ENCODE results near the gene VAV3. TPM values are rescaled to one million over a fixed set of nuclear protein-coding genes. Genes with fewer than 3 reads are reported as not detected.

Gene VAV3
- total RNA-seq, 2 experiments from 2014 or later, result 5.3 to 6.2 TPM

- TF ChIP-seq CTCF (IDR thresholded peaks at IDR 0.05), result no peak
- CTCF ChIA-PET, result no interaction called here
These were observed 98.1 kb downstream of the VAV3 start for GRCh38 chr1:107866870-107867269.

GRCh38 chr1:107865627-107866026 lies 99.4 kb downstream of the VAV3 start:
- Mint-ChIP-seq H3K4me1 (ENCODE audit: low read depth) (peaks cover 31% of the 10 kb centered on the region), H3K9me3 (peaks cover 12% of the 10 kb centered on the region), H3K4me3 (no peak overlapping the region), H3K27me3 (no peaks in the 10 kb centered on the region), H3K36me3 (ENCODE audit: low read depth) (peaks cover 14% of the 10 kb centered on the region), H3K27ac (no peak overlapping the region)
- CTCF ChIA-PET, result no interaction called here
- DNase-seq, result no peak
- intact Hi-C loops (cut with micrococcal nuclease), result no loop called here
- no peak for TF ChIP-seq CTCF (IDR thresholded peaks at IDR 0.05)
- POLR2A ChIA-PET, result no interaction called here
- ATAC-seq, result no peak

More at GRCh38 chr1:107866870-107867269, 98.1 kb downstream of the VAV3 start:
- H3K4me3 Mint-ChIP-seq, result no peak overlapping the region
- peaks cover 14% of the 10 kb centered on the region for H3K36me3 Mint-ChIP-seq (ENCODE audit: low read depth)
- no peaks in the 10 kb centered on the region for H3K27me3 Mint-ChIP-seq
- ATAC-seq (no peak), DNase-seq (no peak)
- peaks cover 40% of the 10 kb centered on the region for H3K4me1 Mint-ChIP-seq (ENCODE audit: low read depth)
- no peak overlapping the region for H3K27ac Mint-ChIP-seq
- H3K9me3 Mint-ChIP-seq, result peaks cover 7% of the 10 kb centered on the region
- POLR2A ChIA-PET, result interaction anchor here (1.4 kb wide), 1 partner anchor 15 kb away, joined by 5 read pairs; no protein-coding TSS in a partner anchor
- intact Hi-C loops (cut with micrococcal nuclease), result no loop called here

- DNase-seq (no peak), ATAC-seq (no peak)
- no peak for TF ChIP-seq CTCF (IDR thresholded peaks at IDR 0.05)
- no peak overlapping the region for H3K4me3 Mint-ChIP-seq
- H3K27me3 Mint-ChIP-seq, result no peaks in the 10 kb centered on the region
- intact Hi-C loops (cut with micrococcal nuclease), result no loop called here
- no peak overlapping the region for H3K27ac Mint-ChIP-seq
- H3K36me3 Mint-ChIP-seq (ENCODE audit: low read depth), result peaks cover 5% of the 10 kb centered on the region
- peaks cover 24% of the 10 kb centered on the region for H3K4me1 Mint-ChIP-seq (ENCODE audit: low read depth)
- POLR2A ChIA-PET, result interaction anchor here (1.1 kb wide), 1 partner anchor 43 kb away, joined by 3 read pairs; no protein-coding TSS in a partner anchor
- CTCF ChIA-PET, result interaction anchor here (1.1 kb wide), 1 partner anchor 19 kb away, joined by 3 read pairs; no protein-coding TSS in a partner anchor
- peaks cover 14% of the 10 kb centered on the region for H3K9me3 Mint-ChIP-seq
These were observed 101.6 kb downstream of the VAV3 start for GRCh38 chr1:107863342-107863741.

- ChIA-PET POLR2A (no interaction called here), CTCF (no interaction called here)
- H3K27ac Mint-ChIP-seq, result no peak overlapping the region
- peaks cover 26% of the 10 kb centered on the region for H3K4me1 Mint-ChIP-seq (ENCODE audit: low read depth)
- H3K9me3 Mint-ChIP-seq, result peaks cover 14% of the 10 kb centered on the region
- H3K4me3 Mint-ChIP-seq, result no peak overlapping the region
- no peaks in the 10 kb centered on the region for H3K27me3 Mint-ChIP-seq
- H3K36me3 Mint-ChIP-seq (ENCODE audit: low read depth), result peaks cover 5% of the 10 kb centered on the region
- no peak for TF ChIP-seq CTCF (IDR thresholded peaks at IDR 0.05)
- peak; percentile 47 for ATAC-seq
- intact Hi-C loops (cut with micrococcal nuclease), result no loop called here
- no peak for DNase-seq
These were observed 102.9 kb downstream of the VAV3 start for GRCh38 chr1:107862064-107862463.

GRCh38 chr1:107858323-107858722 lies 106.7 kb downstream of the VAV3 start:
- POLR2A ChIA-PET, result no interaction called here
- no peak for TF ChIP-seq CTCF (IDR thresholded peaks at IDR 0.05)
- DNase-seq (no peak), ATAC-seq (no peak)
- H3K4me1 Mint-ChIP-seq (ENCODE audit: low read depth), result peaks cover 18% of the 10 kb centered on the region
- no peaks in the 10 kb centered on the region for H3K27me3 Mint-ChIP-seq
- intact Hi-C loops (cut with micrococcal nuclease), result no loop called here
- H3K9me3 Mint-ChIP-seq, result peaks cover 14% of the 10 kb centered on the region
- CTCF ChIA-PET, result no interaction called here
- H3K27ac Mint-ChIP-seq, result no peak overlapping the region
- no peak overlapping the region for H3K4me3 Mint-ChIP-seq
- H3K36me3 Mint-ChIP-seq (ENCODE audit: low read depth), result peaks cover 5% of the 10 kb centered on the region
